HG03139 (cell line): ENCODE data around the gene SYTL3.
"Not testable (repeated sequence)": the region's sequence is repeated elsewhere in the genome, so short reads cannot be mapped to it uniquely, and the experiment has no call there.

ENCODE experiments used
- ATAC-seq: cut with Tn5 transposase; IDR thresholded peaks from one replicate; pipeline ENCODE4 v1.9.1; 2021; ENCODE audit not compliant: unreplicated experiment

SYTL3 gene

DNA sequence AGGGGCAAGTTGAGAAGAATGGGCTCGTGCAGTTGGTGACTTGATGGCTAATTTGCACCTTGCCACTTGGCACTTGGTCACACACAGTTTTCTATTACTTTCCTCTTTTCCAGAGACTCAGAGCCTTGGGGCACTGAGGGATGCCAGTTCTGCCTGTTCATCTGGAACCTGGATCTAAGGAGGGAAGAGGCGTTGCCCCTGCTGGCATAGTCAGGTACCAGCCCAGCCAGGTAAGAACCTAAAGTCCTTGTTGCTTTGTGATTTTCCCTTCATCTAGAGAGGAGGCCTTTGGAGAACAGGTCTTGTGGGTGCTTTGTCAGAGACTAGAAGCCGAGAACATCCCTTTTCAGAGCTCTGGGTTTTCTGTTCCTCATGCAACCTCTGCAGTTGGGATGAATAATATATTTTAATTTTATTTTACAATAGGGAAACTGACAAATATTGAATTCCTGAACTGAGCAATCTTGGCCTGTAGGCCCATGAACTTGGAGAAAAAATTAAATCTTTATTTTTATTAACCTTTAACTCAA is 11.4 kb downstream of the SYTL3 start:
- no peak for ATAC-seq

DNA sequence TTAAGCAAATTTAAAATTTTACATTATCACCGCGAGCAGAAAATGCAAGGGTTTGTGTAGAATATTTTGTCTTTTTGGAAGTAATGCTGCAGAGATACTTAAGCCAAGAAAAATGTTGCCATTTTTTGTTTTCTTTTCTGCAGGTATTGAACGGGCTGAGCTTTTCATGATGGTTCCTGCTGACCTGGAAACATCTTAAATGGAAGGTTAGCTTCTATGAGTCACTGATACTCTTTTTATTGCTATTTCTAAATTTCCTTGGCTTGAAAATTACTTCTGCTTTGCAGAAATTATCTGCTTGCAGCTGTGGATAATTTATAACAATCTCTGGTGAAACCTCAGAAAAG is 12.7 kb downstream of the SYTL3 start:
- ATAC-seq, result no peak

GRCh38 chr6:158662954-158663624 is 13.2 kb downstream of the SYTL3 start:
- ATAC-seq, result no peak

GRCh38 chr6:158663625-158664165 is 13.8 kb downstream of the SYTL3 start:
- no peak for ATAC-seq

GRCh38 chr6:158665332-158665731 is 15.5 kb downstream of the SYTL3 start:
- no peak for ATAC-seq

DNA sequence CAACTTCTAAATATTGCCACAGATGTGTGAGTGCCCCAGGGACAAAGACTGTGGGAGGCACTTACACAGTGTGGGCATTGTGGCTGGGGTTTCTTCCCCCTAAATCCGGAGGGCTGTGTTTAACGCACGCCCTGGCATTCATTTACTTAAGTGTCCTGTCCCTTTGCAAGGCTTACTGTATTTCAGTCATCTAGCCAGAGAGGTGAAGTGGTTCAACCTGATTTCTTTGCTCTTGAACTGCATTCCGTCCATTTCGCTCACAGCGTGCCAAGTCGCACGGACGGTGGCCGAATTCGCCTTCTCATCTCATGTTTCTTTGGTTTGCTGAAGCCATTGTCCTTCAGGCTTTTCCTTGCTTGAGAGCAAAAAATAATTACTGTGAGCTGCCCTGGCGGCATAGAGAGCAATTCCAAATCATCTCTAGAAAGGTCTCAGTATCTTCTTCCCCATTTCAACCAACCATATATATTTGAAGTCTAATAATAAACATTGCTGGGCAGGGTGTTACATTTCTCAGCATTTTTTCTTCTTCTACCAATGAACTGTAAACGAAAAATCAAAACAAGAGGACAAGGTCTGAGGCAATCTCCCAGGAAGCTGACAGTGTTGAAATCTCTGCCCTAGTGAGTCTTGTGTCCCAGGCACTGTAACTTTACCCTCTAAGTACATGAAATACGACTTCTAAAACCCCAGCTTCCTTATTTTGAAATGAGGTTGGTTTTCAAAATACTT is 16.9 kb downstream of the SYTL3 start:
- ATAC-seq, result no peak

DNA sequence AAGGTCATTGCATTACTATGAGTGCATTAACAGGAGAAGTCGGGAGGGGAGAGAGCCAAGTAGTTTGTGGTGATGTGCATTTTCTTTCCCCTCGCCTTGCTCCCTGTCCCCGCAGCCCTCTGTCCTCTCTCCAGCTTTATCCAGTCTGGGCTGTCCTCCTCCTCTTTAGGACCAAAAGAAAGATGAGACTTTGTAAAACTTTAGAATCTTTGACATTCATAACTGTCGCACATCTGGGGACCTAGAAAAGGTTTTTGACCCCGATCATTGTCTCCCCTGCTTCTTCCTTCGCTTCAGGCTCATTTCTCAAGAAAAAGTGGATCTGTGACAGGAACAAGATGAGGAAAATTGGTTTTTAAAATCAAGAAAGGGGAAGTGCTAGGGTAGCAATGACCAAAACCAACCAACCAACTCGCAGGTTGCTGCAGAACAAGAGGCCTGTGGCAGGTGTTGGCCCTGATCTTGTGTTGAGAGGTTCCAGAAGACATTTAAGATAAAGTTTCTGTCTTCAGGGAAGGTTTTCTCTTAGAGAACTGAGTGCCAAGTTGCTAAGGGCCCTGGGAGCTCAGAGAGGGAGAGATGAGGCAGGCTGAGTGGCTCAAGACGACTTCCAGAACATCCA is 17.6 kb downstream of the SYTL3 start:
- no peak for ATAC-seq

DNA sequence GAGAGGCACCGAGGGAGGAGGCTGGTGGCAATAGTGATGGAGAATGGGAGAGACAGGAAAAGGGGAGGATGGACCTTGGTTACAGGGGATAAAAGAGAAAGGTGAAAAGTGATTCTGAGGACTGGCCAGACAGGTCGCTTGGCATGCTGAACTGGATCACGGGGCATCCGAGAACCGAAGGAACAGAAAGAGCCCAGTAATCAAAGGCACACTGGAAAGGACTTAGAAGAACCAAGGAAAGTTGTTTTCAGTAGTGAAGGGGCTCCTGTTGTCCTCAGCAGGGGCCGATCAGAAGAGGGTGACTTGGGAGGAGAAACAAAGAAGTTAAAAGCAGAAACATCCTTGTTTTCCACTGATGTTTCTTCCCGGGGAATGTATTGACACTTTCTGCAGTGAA is 18.9 kb downstream of the SYTL3 start:
- no peak for ATAC-seq

DNA sequence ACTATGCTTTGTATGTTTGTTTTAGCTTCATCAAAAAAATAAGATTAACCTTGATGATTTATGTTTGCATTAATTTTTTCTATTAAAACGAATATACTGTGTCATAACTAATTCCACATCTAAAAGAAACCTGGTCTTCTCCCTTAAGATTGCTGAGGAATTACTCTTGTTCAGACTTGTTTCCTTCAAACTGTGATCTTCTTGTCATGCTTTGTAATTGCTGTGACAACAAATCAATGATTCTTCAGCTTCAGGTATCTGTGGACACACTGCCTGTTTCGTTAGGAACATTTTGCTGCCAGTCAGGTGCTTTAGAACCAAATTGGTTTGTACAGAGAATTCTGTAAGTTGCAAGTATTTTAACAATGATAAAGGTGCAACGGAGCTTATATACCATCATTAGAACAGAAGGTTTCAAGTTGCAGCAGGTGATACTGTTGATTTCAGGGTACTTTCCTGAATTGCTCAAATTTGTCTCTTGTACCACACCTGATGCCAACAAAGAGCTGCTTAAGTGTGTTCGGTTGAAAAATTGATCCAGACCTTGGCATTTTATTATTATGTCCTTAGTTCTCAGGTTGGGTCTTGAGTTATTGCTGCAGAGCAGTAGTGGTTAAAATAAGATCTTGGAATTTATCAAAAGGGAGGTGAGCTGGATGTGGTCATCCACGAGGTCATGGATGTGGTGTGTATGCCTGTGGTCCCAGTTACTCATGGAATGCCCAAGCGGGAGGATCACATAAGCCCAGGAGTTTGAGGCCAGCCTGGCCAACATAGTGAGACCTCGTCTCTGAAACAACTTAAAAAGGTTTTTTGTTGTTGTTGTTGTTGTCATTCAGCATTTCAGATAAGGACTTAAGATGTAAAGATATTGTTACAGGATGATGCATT is 19.5 kb downstream of the SYTL3 start:
- no peak for ATAC-seq

GRCh38 chr6:158672119-158672518 is 22.3 kb downstream of the SYTL3 start:
- ATAC-seq, result not testable (repeated sequence)

- no peak for ATAC-seq
Observed at GRCh38 chr6:158672726-158673125, 22.9 kb downstream of the SYTL3 start.

DNA sequence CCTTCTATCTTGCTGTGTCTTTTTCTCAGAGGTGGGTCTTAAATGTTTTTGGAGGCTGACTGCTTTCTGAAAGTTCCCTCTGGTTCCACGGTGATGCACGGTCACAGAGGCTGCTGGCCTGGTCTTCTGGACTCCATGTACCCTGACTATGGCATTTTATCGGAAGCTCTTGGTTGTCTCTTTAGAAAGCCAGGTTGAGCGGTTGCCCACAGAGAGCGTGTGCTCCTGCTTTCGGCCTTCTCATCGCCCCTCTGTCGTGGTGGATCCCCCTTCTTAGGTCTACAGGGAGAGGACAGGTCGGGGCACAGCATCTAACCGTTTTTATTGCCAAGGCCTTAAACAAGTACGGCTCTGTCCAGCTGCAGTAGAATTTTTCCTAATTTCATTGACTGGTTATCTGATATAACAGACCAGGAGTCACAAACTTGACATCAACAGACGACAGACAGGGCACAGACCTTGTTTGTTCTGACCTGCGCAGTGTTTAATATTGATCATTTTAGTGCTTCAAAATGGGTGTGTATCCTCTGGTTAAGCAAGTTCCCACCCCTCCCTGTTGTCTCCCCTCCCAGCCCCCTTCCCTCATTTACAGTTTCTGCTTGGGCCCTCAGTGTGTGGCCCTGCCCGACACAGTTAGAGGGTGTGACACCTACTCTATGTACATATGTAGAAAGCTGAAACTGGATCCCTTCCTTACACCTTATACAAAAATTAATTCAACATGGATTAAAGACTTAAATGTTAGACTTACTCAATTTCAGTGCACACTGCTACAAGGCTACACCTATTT is 24.7 kb downstream of the SYTL3 start:
- ATAC-seq, result no peak

GRCh38 chr6:158677094-158677493 is 27.2 kb downstream of the SYTL3 start:
- ATAC-seq, result not testable (repeated sequence)

GRCh38 chr6:158677906-158678578 is 28.2 kb downstream of the SYTL3 start:
- no peak for ATAC-seq

DNA sequence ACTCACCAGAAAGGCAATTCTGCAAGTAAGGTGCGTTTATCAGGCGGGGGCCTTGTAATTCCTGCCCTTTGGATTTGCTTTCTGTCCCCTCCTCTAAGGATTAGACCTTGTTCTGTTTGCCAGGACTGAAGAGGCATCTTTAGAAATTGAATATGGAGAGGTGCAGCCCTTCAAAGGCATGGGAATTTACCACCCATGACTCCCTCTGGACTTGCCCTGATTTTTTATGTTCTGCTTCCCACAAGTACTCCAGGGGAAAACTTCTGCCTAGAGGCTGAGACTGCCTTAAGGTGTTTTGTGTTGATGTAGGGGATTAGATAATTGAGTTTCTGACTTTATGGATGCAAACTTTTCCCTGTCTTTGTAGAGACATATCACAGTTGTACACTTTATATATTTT is 30.2 kb downstream of the SYTL3 start:
- ATAC-seq, result no peak

DNA sequence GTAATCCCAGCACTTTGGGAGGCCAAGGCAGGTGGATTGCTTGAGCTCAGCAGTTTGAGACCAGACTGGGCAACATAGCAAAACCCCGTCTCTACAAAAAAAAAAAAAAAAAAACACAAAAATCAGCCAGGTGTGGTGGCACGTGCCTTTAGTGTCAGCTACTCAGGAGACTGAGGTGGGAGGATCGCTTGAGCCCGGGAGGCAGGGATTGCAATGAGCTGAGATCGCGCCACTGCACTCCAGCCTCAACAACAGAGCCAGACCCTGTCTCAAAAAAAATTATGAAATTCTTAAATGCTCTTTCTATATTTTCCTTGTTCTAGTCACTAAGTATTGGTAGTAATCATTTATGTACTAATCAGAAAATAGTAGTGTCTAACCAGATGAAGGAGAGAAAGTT is 30.6 kb downstream of the SYTL3 start:
- ATAC-seq, result no peak

DNA sequence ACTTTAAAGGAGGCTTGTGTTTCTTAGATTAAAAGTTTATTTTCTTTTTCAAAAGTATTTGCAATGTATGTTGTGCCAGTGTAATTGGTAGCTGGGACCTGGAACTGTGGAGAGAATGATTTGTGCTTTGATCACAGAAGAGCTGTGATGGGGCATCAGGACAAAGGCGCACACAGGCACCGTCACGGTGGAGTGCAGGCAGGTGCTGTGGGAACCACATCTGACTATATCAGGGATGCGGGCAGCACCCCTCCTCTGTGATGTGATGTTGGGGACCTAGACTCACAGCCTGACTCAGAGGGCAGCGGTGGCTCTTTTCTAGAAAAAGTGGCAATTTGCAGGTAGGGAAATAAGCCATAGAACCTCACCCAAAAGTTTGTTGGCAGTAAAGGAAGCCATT is 34.5 kb downstream of the SYTL3 start:
- ATAC-seq, result no peak

- ATAC-seq, result no peak
Observed at GRCh38 chr6:158684745-158685324, 35.0 kb downstream of the SYTL3 start.

- ATAC-seq, result no peak
Observed at GRCh38 chr6:158686311-158686710, 36.5 kb downstream of the SYTL3 start.
